K562 (cell line): ENCODE measurements around the gene GPATCH4. TPM values are rescaled to one million over a fixed set of nuclear protein-coding genes. Genes with fewer than 3 reads are reported as not detected.

ENCODE experiments used
- ATAC-seq: fragments of 200-7000 bp; cut with Tn5 transposase; 3 replicates; pipeline ENCODE4 v1.9.1; 2020; ENCODE audit warnings: moderate library complexity
- BruUV-seq: library from RNA; stranded (reverse); fragments of 400-500 nt; replicated peaks from 2 replicates; lab custom pipeline; 2021; lab: Mats Ljungman, UMichigan
- CTCF ChIA-PET: fragments of 300-600 bp; formaldehyde crosslinking; extraction: SDS; loops from one replicate; lab custom pipeline; 2021; ENCODE audit warnings: low intra/inter-chr PET ratio; lab: Yijun Ruan, JAX
- POLR2A ChIA-PET: fragments of 300-600, 350-650 bp; sonication (Branson Sonifier 250); formaldehyde crosslinking; extraction: SDS; loops from one replicate; lab custom pipeline; 2021; ENCODE audit warnings: antibody characterized with exemption, inconsistent platforms; lab: Yijun Ruan, JAX
- DNase-seq, 4 experiments: peaks; one replicate each; pipeline versions ENCODE4 v3.0.0 to v3.0.0-alpha.2; 2011 to 2018; ENCODE audit warnings: low spot score in 3 of 4, mixed read lengths in 3 of 4; ENCODE audit errors: extremely low read depth in 1 of 4
- FAIRE-seq: peaks from 2 replicates; lab custom pipeline; 2011; peaks lifted over from hg19 to GRCh38; lab: Jason Lieb, UNC
- H2AFZ ChIP-seq: 2 replicates; pipeline ENCODE4 v1.6.0; 2011; ENCODE audit warnings: low read depth, low read length, control low read depth, inconsistent platforms
- H3K27ac ChIP-seq: fragments of 200-600 bp; 3 replicates; pipeline ENCODE4 v1.8.0; 2011; ENCODE audit warnings: low read depth, mild to moderate bottlenecking, control low read depth, inconsistent platforms, low read length, moderate library complexity, mixed read lengths; ENCODE audit errors: extremely low read depth
- H3K27me3 ChIP-seq, 2 experiments: fragments of 300-600 bp in 1 of 2; 2 replicates in 1 of 2; 3 replicates in 1 of 2; pipeline versions ENCODE4 v1.6.0 to v1.8.0; 2011; ENCODE audit warnings: inconsistent platforms in 2 of 2, low read length in 2 of 2, mild to moderate bottlenecking in 1 of 2, mixed read lengths in 1 of 2, moderate library complexity in 1 of 2; ENCODE audit not compliant: control insufficient read depth in 2 of 2, insufficient read depth in 2 of 2
- H3K36me3 ChIP-seq: fragments of 300-600 bp; 3 replicates; pipeline ENCODE4 v1.8.0; 2011; ENCODE audit warnings: mild to moderate bottlenecking, low read length, inconsistent platforms; ENCODE audit not compliant: control insufficient read depth, insufficient read depth
- H3K4me1 ChIP-seq, 2 experiments: fragments of 200-600 bp in 1 of 2; replicated peaks in 1 of 2; 2 replicates in 1 of 2; 3 replicates in 1 of 2; pipeline versions ENCODE4 v1.5.1 to v1.8.0; 2011; ENCODE audit warnings: inconsistent platforms in 2 of 2, low read length in 2 of 2, mild to moderate bottlenecking in 1 of 2, mixed read lengths in 1 of 2, moderate library complexity in 1 of 2; ENCODE audit not compliant: control insufficient read depth in 2 of 2, insufficient read depth in 2 of 2
- H3K4me2 ChIP-seq: 2 replicates; pipeline ENCODE4 v1.6.1; 2011; ENCODE audit warnings: low read length, control low read depth, inconsistent platforms, mixed read lengths; ENCODE audit not compliant: insufficient read depth
- H3K4me3 ChIP-seq: fragments of 200-600 bp; sonication (generic), shearing (Covaris generic); 2 replicates; pipeline ENCODE4 v1.5.1; 2016; ENCODE audit warnings: control low read depth, inconsistent platforms
- H3K79me2 ChIP-seq: fragments of 200-600 bp; 3 replicates; pipeline ENCODE4 v1.8.0; 2011; ENCODE audit warnings: low read length, inconsistent platforms; ENCODE audit not compliant: control insufficient read depth, insufficient read depth
- H3K9ac ChIP-seq, 2 experiments: 2 replicates each; pipeline versions ENCODE4 v1.6.0 to v1.6.1; 2011; ENCODE audit warnings: low read depth in 2 of 2, low read length in 2 of 2, control low read depth in 1 of 2, inconsistent platforms in 1 of 2, mild to moderate bottlenecking in 1 of 2, mixed read lengths in 1 of 2; ENCODE audit not compliant: insufficient read depth in 1 of 2
- H3K9me1 ChIP-seq: one replicate; pipeline ENCODE4 v1.6.0; 2011; ENCODE audit warnings: inconsistent platforms, mild to moderate bottlenecking, low read length, moderate library complexity; ENCODE audit not compliant: control insufficient read depth, insufficient read depth
- H3K9me3 ChIP-seq: replicated peaks from 2 replicates; pipeline ENCODE4 v1.5.1; 2011; ENCODE audit warnings: low read depth, low read length, inconsistent platforms; ENCODE audit not compliant: control insufficient read depth, insufficient read depth
- H4K20me1 ChIP-seq: replicated peaks from 2 replicates; pipeline ENCODE4 v1.6.1; 2011; ENCODE audit warnings: low read length, inconsistent platforms, mixed read lengths; ENCODE audit not compliant: control insufficient read depth, insufficient read depth
- ARID3B ChIP-seq: fragments of 250-450 bp; sonication (Bioruptor Pico); IDR thresholded peaks from 2 replicates; pipeline ENCODE4 v1.4.0; 2020; ENCODE audit warnings: borderline replicate concordance
- BRF2 ChIP-seq: IDR thresholded peaks from 3 replicates; pipeline ENCODE4 v1.6.1; 2011; ENCODE audit warnings: borderline replicate concordance, mild to moderate bottlenecking; ENCODE audit not compliant: insufficient read length, insufficient read depth
- CBX5 ChIP-seq: IDR thresholded peaks from 2 replicates; pipeline ENCODE4 v1.6.1; 2014; ENCODE audit warnings: low read depth, borderline replicate concordance
- ETV6 ChIP-seq, 3 experiments: fragments of 150-350 bp in 1 of 3; sonication (generic) in 1 of 3; formaldehyde crosslinking in 1 of 3; IDR thresholded peaks; 2 replicates each; pipeline versions ENCODE4 v1.6.1 to v1.8.0; 2014 to 2022; ENCODE audit warnings: borderline replicate concordance in 2 of 3, low read depth in 2 of 3, antibody characterized with exemption in 1 of 3, low read length in 1 of 3, mild to moderate bottlenecking in 1 of 3, missing genetic modification reagents in 1 of 3
- KDM5B ChIP-seq: fragments of 200-600 bp; sonication (generic); IDR thresholded peaks from 2 replicates; pipeline ENCODE4 v1.6.1; 2012; ENCODE audit warnings: low read depth, mild to moderate bottlenecking, moderate library complexity, low read length, control low read depth, inconsistent platforms; ENCODE audit not compliant: insufficient replicate concordance
- NR2C1 ChIP-seq, 2 experiments: fragments of 450-650 bp; IDR thresholded peaks; 2 replicates each; pipeline ENCODE4 v1.6.1; 2017; ENCODE audit warnings: mild to moderate bottlenecking in 2 of 2, antibody characterized with exemption in 1 of 2, inconsistent platforms in 1 of 2, missing compliant biosample characterization in 1 of 2, missing genetic modification characterization in 1 of 2
- POLR2A ChIP-seq: fragments of 450-650 bp; conservative IDR thresholded peaks from 2 replicates; pipeline ENCODE4 v1.6.1; 2016
- SRSF9 ChIP-seq: fragments of 200-400 bp; formaldehyde crosslinking; IDR thresholded peaks from 2 replicates; pipeline ENCODE4 v1.6.1; 2017; ENCODE audit warnings: low read depth, low read length, borderline replicate concordance
- ZBTB49 ChIP-seq: sonication (generic); formaldehyde crosslinking; IDR thresholded peaks from 2 replicates; pipeline ENCODE4 v1.8.0; 2022; ENCODE audit warnings: missing genetic modification reagents, mild to moderate bottlenecking, borderline replicate concordance
- ZBTB8A ChIP-seq: fragments of 450-650 bp; IDR thresholded peaks from 2 replicates; pipeline ENCODE4 v1.6.1; 2018; ENCODE audit warnings: mild to moderate bottlenecking, moderate library complexity; ENCODE audit not compliant: partially characterized antibody
- ZNF174 ChIP-seq: fragments of 250-450 bp; sonication (Bioruptor Pico); IDR thresholded peaks from 2 replicates; pipeline ENCODE4 v1.4.0; 2020; ENCODE audit warnings: mild to moderate bottlenecking
- WGBS: fragments of 100-300 bp; shearing (Covaris generic); methylation state at CpG from one replicate; pipeline ENCODE4 v1.1.6; 2016; ENCODE audit warnings: low coverage, mixed read lengths; ENCODE audit not compliant: insufficient coverage; ENCODE audit errors: missing lambda C conversion rate; 5-methylcytosine and 5-hydroxymethylcytosine counted together
- in situ Hi-C: fragments of 300-500 bp; cut with MboI; formaldehyde crosslinking; loops from 4 replicates; pipeline ENCODE4 v1.15.0; 2018; ENCODE audit warnings: inconsistent platforms, mixed read lengths
- intact Hi-C: fragments of 100-400 bp; cut with micrococcal nuclease; formaldehyde crosslinking; loops from 2 replicates; pipeline ENCODE4 v1.14.2; 2022
- polyA plus RNA-seq, 8 experiments: library from polyadenylated mRNA; depleted of rRNA in 4 of 8; stranded (reverse) in 5 of 8; unstranded in 3 of 8; fragments of >200 nt; fragmentation: Nextera tagmentation in 2 of 8; fragmentation: Illumina TruSeq in 1 of 8; extraction: Ambion mirVana in 2 of 8; extraction: Trizol in 1 of 8; gene quantifications; 2 replicates each; pipeline versions ENCODE4 v1.2.1 to v1.2.3, GENCODE V29; 2011 to 2014; ENCODE audit warnings: inconsistent platforms in 1 of 8, missing spikeins in 1 of 8
- total RNA-seq, 7 experiments: library from RNA; depleted of rRNA in 6 of 7; stranded (reverse); fragments of >200 nt in 6 of 7; fragmentation: Illumina TruSeq in 2 of 7; extraction: Trizol in 2 of 7; gene quantifications; 2 replicates each; pipeline versions ENCODE4 v1.2.1 to v1.2.3, GENCODE V29; 2011 to 2021; ENCODE audit warnings: low replicate concordance in 1 of 7

Gene GPATCH4
- total and polyA plus RNA-seq, 9 of the 15 experiments (the other 6 are each of a cell fraction or from before 2014, with no cell fraction given), result 43.7 to 105 (median 76.5) TPM

- Histone ChIP-seq H3K79me2 (no peaks in the 10 kb centered on the region), H3K4me3 (peak overlapping the region; percentile 52), H4K20me1 (peaks cover 4% of the 10 kb centered on the region; the same call in 1 of the 2 replicates), H2AFZ (peak overlapping the region; percentile 98), H3K9ac (peak overlapping the region; percentile 75 to 96; a peak in 3 of 4 replicates), H3K27ac (peak overlapping the region; percentile 71; the same call in 2 of the 3 replicates), H3K9me1 (no peaks in the 10 kb centered on the region), H3K27me3 (no peaks in the 10 kb centered on the region), H3K36me3 (no peaks in the 10 kb centered on the region), H3K4me1 (peaks cover under 1 to 25% of the 10 kb centered on the region in 2 experiments; a peak in 4 of 5 replicates), H3K4me2 (peak overlapping the region; percentile 85), H3K9me3 (no peaks in the 10 kb centered on the region)
- CTCF ChIA-PET, result interaction anchor here (0.6 to 4.0 kb wide), 6 partner anchors 9 to 1410 kb away, joined by 3 to 58 read pairs (median 3); no protein-coding TSS in a partner anchor
- no peak for FAIRE-seq
- WGBS, result 8% methylated on average over 66 of the region's 87 CpGs
- BruUV-seq, result TSS peak; percentile 84
- POLR2A ChIA-PET, result interaction anchor here (0.6 to 2.0 kb wide), 12 partner anchors 9 to 281 kb away, joined by 3 to 14 read pairs (median 4); no protein-coding TSS in a partner anchor
- peak; percentile 77 to 91 (median 80) for DNase-seq
- in situ Hi-C loops, result no loop called here
- peak; percentile 94 for ATAC-seq
- intact Hi-C loops, result no loop called here
- TF ChIP-seq SRSF9 (no peak), ZBTB49 (CRISPR knock-in tag) (0 out of 2 replicates have a peak, but pooled peaks have one; percentile 55), ETV6 (IDR thresholded peaks at IDR 0.05; ENCODE audit: borderline replicate concordance in 1 of 2, low read depth in 2 of 2, low read length in 1 of 2) (0 out of 4 replicates have a peak, but pooled peaks of 1 of the 2 experiments have one; percentile 11), ETV6 (CRISPR knock-in tag; IDR thresholded peaks at IDR 0.05; ENCODE audit: borderline replicate concordance) (no peak), ZBTB8A (no peak), ARID3B (CRISPR knock-in tag) (no peak), POLR2A (peak; percentile 77), NR2C1 (IDR thresholded peaks at IDR 0.05) (no peak), NR2C1 (tag; IDR thresholded peaks at IDR 0.05) (peak; percentile 36; the same call in 1 of the 2 replicates), CBX5 (peak; percentile 20; the same call in 1 of the 2 replicates), KDM5B (peak; percentile 71), BRF2 (no peak), ZNF174 (CRISPR knock-in tag) (no peak)
Observed at GRCh38 chr1:156623946-156624813, 22.9 kb upstream of the GPATCH4 start.
